ENCODE measurements around the gene NCKAP5.

The NCKAP5 gene

DNA sequence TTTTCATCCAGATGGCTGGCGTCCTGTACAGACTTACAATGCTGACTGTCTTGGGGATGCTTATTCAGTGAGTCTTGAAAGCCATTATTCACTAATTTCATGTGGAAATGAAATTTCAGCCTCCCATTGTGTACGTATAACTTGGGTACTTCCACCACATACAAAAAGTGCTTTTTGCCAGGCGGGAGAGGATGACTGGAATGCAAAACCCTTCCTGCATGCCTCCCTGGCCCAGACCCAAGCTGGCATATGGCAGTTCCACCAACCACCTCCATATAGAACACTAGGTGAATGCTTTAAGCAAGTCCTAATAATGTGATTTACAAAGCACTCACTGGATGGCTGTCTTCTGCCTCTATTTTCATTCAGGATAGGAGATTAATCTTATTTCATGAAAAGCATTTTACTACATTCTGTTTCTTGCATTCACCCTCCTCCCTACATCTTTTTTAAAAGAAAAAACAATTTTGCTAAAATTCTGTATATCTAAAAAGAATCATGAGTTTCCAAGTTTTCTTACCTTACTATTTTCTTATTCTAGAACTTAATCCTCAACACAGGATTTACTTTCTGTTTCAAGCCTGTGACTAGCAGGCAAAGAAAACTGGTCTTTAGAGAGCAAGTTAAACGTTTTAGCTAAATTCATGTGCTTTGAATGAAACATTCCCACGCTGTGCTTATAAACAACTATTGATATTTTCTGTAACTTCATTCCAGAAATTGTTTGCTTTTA lies 327.6 kb downstream of the NCKAP5 start:
- Histone ChIP-seq H3K27ac (ENCODE audit: low read depth, low read length, poor library complexity, severe bottlenecking) (no peak overlapping the region), H3K9me2 (ENCODE audit: low read depth, low read length) (no peaks in the 10 kb centered on the region), H3K9ac (ENCODE audit: low read length) (no peak overlapping the region), H3K9me3 (ENCODE audit: low read length) (no peaks in the 10 kb centered on the region), H3F3A (ENCODE audit: insufficient read depth, low read length) (no peaks in the 10 kb centered on the region), H3K79me2 (ENCODE audit: insufficient read depth, low read length) (no peaks in the 10 kb centered on the region), H3K4me1 (ENCODE audit: insufficient read depth, low read length, severe bottlenecking) (no peaks in the 10 kb centered on the region), H3K4me2 (ENCODE audit: low read length) (no peak overlapping the region), H3K36me3 (ENCODE audit: insufficient read depth, low read length) (no peaks in the 10 kb centered on the region), H2AFZ (ENCODE audit: low read length) (no peak overlapping the region), H3K4me3 (ENCODE audit: low read depth, low read length, poor library complexity, severe bottlenecking) (no peak overlapping the region), H4K20me1 (ENCODE audit: insufficient read depth, low read length) (no peaks in the 10 kb centered on the region), H3K27me3 (ENCODE audit: insufficient read depth, low read length) (no peaks in the 10 kb centered on the region)
- TF ChIP-seq, protein P1, sequence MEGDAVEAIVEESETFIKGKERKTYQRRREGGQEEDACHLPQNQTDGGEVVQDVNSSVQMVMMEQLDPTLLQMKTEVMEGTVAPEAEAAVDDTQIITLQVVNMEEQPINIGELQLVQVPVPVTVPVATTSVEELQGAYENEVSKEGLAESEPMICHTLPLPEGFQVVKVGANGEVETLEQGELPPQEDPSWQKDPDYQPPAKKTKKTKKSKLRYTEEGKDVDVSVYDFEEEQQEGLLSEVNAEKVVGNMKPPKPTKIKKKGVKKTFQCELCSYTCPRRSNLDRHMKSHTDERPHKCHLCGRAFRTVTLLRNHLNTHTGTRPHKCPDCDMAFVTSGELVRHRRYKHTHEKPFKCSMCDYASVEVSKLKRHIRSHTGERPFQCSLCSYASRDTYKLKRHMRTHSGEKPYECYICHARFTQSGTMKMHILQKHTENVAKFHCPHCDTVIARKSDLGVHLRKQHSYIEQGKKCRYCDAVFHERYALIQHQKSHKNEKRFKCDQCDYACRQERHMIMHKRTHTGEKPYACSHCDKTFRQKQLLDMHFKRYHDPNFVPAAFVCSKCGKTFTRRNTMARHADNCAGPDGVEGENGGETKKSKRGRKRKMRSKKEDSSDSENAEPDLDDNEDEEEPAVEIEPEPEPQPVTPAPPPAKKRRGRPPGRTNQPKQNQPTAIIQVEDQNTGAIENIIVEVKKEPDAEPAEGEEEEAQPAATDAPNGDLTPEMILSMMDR (IDR thresholded peaks at IDR 0.05; ENCODE audit: low read length) = no peak
- TF ChIP-seq EZH2 (IDR thresholded peaks at IDR 0.05; ENCODE audit: borderline replicate concordance, low read length) = no peak

DNA sequence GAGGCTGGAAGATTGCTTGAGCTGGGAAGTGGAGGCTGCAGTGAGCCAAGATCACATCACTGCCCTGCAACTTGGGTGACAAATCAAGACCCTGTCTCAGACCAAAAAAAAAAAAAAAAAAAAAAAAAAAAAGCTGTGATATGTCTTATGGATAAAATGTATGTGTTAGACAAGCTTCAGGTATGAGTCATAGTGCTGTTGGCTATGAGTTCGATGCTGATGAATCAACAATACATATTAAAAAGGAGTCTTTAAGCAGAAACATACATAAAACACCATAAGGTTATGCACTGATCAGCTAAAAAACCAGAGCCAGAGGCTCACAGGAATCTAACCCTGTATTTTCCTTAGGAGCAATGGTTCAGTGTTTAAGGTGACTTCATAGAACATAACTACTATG lies 332.3 kb downstream of the NCKAP5 start:
- Histone ChIP-seq H3K79me2 (ENCODE audit: insufficient read depth, low read length) (no peaks in the 10 kb centered on the region), H2AFZ (ENCODE audit: low read length) (no peak overlapping the region), H3K27ac (ENCODE audit: low read depth, low read length, poor library complexity, severe bottlenecking) (no peak overlapping the region), H3K4me3 (ENCODE audit: low read depth, low read length, poor library complexity, severe bottlenecking) (no peak overlapping the region), H3K9me3 (ENCODE audit: low read length) (no peaks in the 10 kb centered on the region), H4K20me1 (ENCODE audit: insufficient read depth, low read length) (no peaks in the 10 kb centered on the region), H3K4me1 (ENCODE audit: insufficient read depth, low read length, severe bottlenecking) (no peaks in the 10 kb centered on the region), H3K36me3 (ENCODE audit: insufficient read depth, low read length) (no peaks in the 10 kb centered on the region), H3K4me2 (ENCODE audit: low read length) (no peak overlapping the region), H3F3A (ENCODE audit: insufficient read depth, low read length) (no peaks in the 10 kb centered on the region), H3K9me2 (ENCODE audit: low read depth, low read length) (no peaks in the 10 kb centered on the region), H3K9ac (ENCODE audit: low read length) (no peak overlapping the region), H3K27me3 (ENCODE audit: insufficient read depth, low read length) (no peaks in the 10 kb centered on the region)
- TF ChIP-seq EZH2 (IDR thresholded peaks at IDR 0.05; ENCODE audit: borderline replicate concordance, low read length) = no peak
- TF ChIP-seq, protein P1 (IDR thresholded peaks at IDR 0.05; ENCODE audit: low read length) = no peak

DNA sequence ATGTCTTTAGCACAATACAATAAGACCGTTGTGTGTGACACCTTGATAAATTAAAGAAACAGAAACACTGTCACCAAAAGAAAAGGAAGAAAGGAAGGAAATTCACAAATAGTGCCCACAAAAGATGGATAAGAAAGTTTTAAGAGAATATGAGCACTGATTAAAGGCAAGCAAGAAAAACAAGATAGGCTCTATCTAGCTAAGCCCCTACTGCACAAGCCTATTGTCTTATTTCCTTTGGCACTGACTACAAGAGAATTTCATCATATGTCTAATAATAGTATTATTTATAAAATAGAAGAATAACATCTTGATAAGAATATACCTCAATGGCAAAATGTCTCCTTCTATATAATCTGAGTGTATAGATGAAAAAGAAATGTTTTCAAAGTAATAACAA lies 335.7 kb downstream of the NCKAP5 start:
- TF ChIP-seq, protein P1 (IDR thresholded peaks at IDR 0.05; ENCODE audit: low read length) = no peak
- no peak for TF ChIP-seq EZH2 (IDR thresholded peaks at IDR 0.05; ENCODE audit: borderline replicate concordance, low read length)
- Histone ChIP-seq H2AFZ (ENCODE audit: low read length) (no peak overlapping the region), H3K4me3 (ENCODE audit: low read depth, low read length, poor library complexity, severe bottlenecking) (no peak overlapping the region), H3K36me3 (ENCODE audit: insufficient read depth, low read length) (no peaks in the 10 kb centered on the region), H3K9me3 (ENCODE audit: low read length) (no peaks in the 10 kb centered on the region), H3K27ac (ENCODE audit: low read depth, low read length, poor library complexity, severe bottlenecking) (no peak overlapping the region), H4K20me1 (ENCODE audit: insufficient read depth, low read length) (no peaks in the 10 kb centered on the region), H3K9me2 (ENCODE audit: low read depth, low read length) (no peaks in the 10 kb centered on the region), H3K9ac (ENCODE audit: low read length) (no peak overlapping the region), H3K4me1 (ENCODE audit: insufficient read depth, low read length, severe bottlenecking) (no peaks in the 10 kb centered on the region), H3K79me2 (ENCODE audit: insufficient read depth, low read length) (no peaks in the 10 kb centered on the region), H3F3A (ENCODE audit: insufficient read depth, low read length) (no peaks in the 10 kb centered on the region), H3K4me2 (ENCODE audit: low read length) (no peak overlapping the region), H3K27me3 (ENCODE audit: insufficient read depth, low read length) (no peaks in the 10 kb centered on the region)
